ENCODE results near the gene MNAT1.

MNAT1 gene

GRCh38 chr14:60734465-60735242, at the start of gene MNAT1:
TSS of gene MNAT1 (plus strand) at chr14:60734761. CDS start at chr14:60734863, 102 bp downstream.
- DNase-seq, result peak; percentile 90 to 91
- TF ChIP-seq POLR2A (IDR thresholded peaks at IDR 0.05; ENCODE audit: low read length) (peak; percentile 87), GATA1 (IDR thresholded peaks at IDR 0.05; ENCODE audit: low read depth, low read length) (no peak)

GRCh38 chr14:60686865-60687264, 47.7 kb upstream of the MNAT1 start:
- no peak for DNase-seq
- TF ChIP-seq GATA1 (IDR thresholded peaks at IDR 0.05; ENCODE audit: low read depth, low read length) (no peak), POLR2A (IDR thresholded peaks at IDR 0.05; ENCODE audit: low read length) (no peak)

GRCh38 chr14:60691383-60692113, 43.0 kb upstream of the MNAT1 start:
- no peak for TF ChIP-seq POLR2A (IDR thresholded peaks at IDR 0.05; ENCODE audit: low read length)
- no peak for TF ChIP-seq GATA1 (IDR thresholded peaks at IDR 0.05; ENCODE audit: low read depth, low read length)
- no peak for DNase-seq

GRCh38 chr14:60695327-60695726, 39.2 kb upstream of the MNAT1 start:
- DNase-seq, result no peak
- TF ChIP-seq GATA1 (IDR thresholded peaks at IDR 0.05; ENCODE audit: low read depth, low read length) (no peak), POLR2A (IDR thresholded peaks at IDR 0.05; ENCODE audit: low read length) (no peak)

- TF ChIP-seq POLR2A (IDR thresholded peaks at IDR 0.05; ENCODE audit: low read length) (no peak), GATA1 (IDR thresholded peaks at IDR 0.05; ENCODE audit: low read depth, low read length) (no peak)
- DNase-seq, result no peak
Measured at GRCh38 chr14:60700598-60700997, 34.0 kb upstream of the MNAT1 start.

- no peak for TF ChIP-seq GATA1 (IDR thresholded peaks at IDR 0.05; ENCODE audit: low read depth, low read length)
- no peak for DNase-seq
Measured at GRCh38 chr14:60705100-60705499, 29.5 kb upstream of the MNAT1 start.

GRCh38 chr14:60707858-60708257, 26.7 kb upstream of the MNAT1 start:
- TF ChIP-seq POLR2A (IDR thresholded peaks at IDR 0.05; ENCODE audit: low read length) (no peak), GATA1 (IDR thresholded peaks at IDR 0.05; ENCODE audit: low read depth, low read length) (no peak)
- DNase-seq, result no peak

- no peak for TF ChIP-seq POLR2A (IDR thresholded peaks at IDR 0.05; ENCODE audit: low read length)
- TF ChIP-seq GATA1 (IDR thresholded peaks at IDR 0.05; ENCODE audit: low read depth, low read length), result no peak
- DNase-seq, result no peak
Measured at GRCh38 chr14:60710494-60710893, 24.1 kb upstream of the MNAT1 start.

GRCh38 chr14:60713513-60713912, 21.0 kb upstream of the MNAT1 start:
- no peak for TF ChIP-seq GATA1 (IDR thresholded peaks at IDR 0.05; ENCODE audit: low read depth, low read length)
- TF ChIP-seq POLR2A (IDR thresholded peaks at IDR 0.05; ENCODE audit: low read length), result no peak
- DNase-seq, result no peak

- TF ChIP-seq POLR2A (IDR thresholded peaks at IDR 0.05; ENCODE audit: low read length) (no peak), GATA1 (IDR thresholded peaks at IDR 0.05; ENCODE audit: low read depth, low read length) (no peak)
- DNase-seq, result no peak
Measured at GRCh38 chr14:60720391-60720790, 14.2 kb upstream of the MNAT1 start.

- no peak for DNase-seq
- TF ChIP-seq GATA1 (IDR thresholded peaks at IDR 0.05; ENCODE audit: low read depth, low read length) (no peak), POLR2A (IDR thresholded peaks at IDR 0.05; ENCODE audit: low read length) (no peak)
Measured at GRCh38 chr14:60720962-60721325, 13.6 kb upstream of the MNAT1 start.

GRCh38 chr14:60721326-60722106, 13.0 kb upstream of the MNAT1 start:
- TF ChIP-seq GATA1 (IDR thresholded peaks at IDR 0.05; ENCODE audit: low read depth, low read length), result no peak
- TF ChIP-seq POLR2A (IDR thresholded peaks at IDR 0.05; ENCODE audit: low read length), result no peak
- peak; percentile 13 to 23 for DNase-seq

- no peak for TF ChIP-seq POLR2A (IDR thresholded peaks at IDR 0.05; ENCODE audit: low read length)
- no peak for TF ChIP-seq GATA1 (IDR thresholded peaks at IDR 0.05; ENCODE audit: low read depth, low read length)
- DNase-seq, result no peak
Measured at GRCh38 chr14:60722107-60722356, 12.5 kb upstream of the MNAT1 start.

GRCh38 chr14:60722357-60723115, 12.0 kb upstream of the MNAT1 start:
- no peak for TF ChIP-seq POLR2A (IDR thresholded peaks at IDR 0.05; ENCODE audit: low read length)
- TF ChIP-seq GATA1 (IDR thresholded peaks at IDR 0.05; ENCODE audit: low read depth, low read length), result no peak
- peak; percentile 25 to 27 for DNase-seq
